Right renal cortex interstitium (tissue), 3 donors: ENCODE results near the gene ZFP28. TPM values are rescaled to one million over a fixed set of nuclear protein-coding genes. Genes with fewer than 3 reads are reported as not detected.

Experiments used
- DNase-seq, 3 donors: peaks; one replicate each; pipeline ENCODE4 v3.0.0-alpha.2; 2013; ENCODE audit warnings: low read depth in 3 of 3, low spot score in 2 of 3
- polyA plus RNA-seq, 3 donors: library from polyadenylated mRNA; unstranded; fragments of 120-200 nt; gene quantifications; one replicate each; pipeline ENCODE4 v1.2.1, GENCODE V29; 2013; ENCODE audit not compliant: insufficient read length in 3 of 3

Gene ZFP28
- 10 to 100 TPM; 12.8 to 14.5 (median 14.5) TPM for polyA plus RNA-seq

GRCh38 chr19:56538761-56539263 is at the start of gene ZFP28:
ZFP28 (plus strand) TSS chr19:56538948; CDS start chr19:56539019, 71 bp downstream.
- peak in 1 of 3 donors; percentile 2 for DNase-seq

- DNase-seq, result no peak
Observed at GRCh38 chr19:56491399-56491798, 47.3 kb upstream of the ZFP28 start.

GRCh38 chr19:56504581-56504980 is 34.2 kb upstream of the ZFP28 start:
- DNase-seq, result no peak

- DNase-seq, result peak; percentile 95 to 98 (median 96)
Observed at GRCh38 chr19:56507446-56508289, 31.1 kb upstream of the ZFP28 start, which contains the start of gene ZNF471. ZNF471 (plus strand) TSS chr19:56507855; CDS start chr19:56511572, 3,717 bp downstream.

- DNase-seq, result no peak
Observed at GRCh38 chr19:56508290-56508778, 30.4 kb upstream of the ZFP28 start.

GRCh38 chr19:56525214-56525860 is 13.4 kb upstream of the ZFP28 start:
- no peak for DNase-seq

- no peak for DNase-seq
Observed at GRCh38 chr19:56537442-56537841, 1.3 kb upstream of the ZFP28 start.

- DNase-seq, result peak; percentile 75 to 80 (median 79)
Observed at GRCh38 chr19:56538254-56538760, 441 bp upstream of the ZFP28 start.

- no peak for DNase-seq
Observed at GRCh38 chr19:56543776-56544175, 5.0 kb downstream of the ZFP28 start.

GRCh38 chr19:56547535-56547934 is 8.8 kb downstream of the ZFP28 start:
- DNase-seq, result no peak

- no peak for DNase-seq
Observed at GRCh38 chr19:56554272-56554869, 15.6 kb downstream of the ZFP28 start.

- no peak for DNase-seq
Observed at GRCh38 chr19:56562766-56563165, 24.0 kb downstream of the ZFP28 start.

- no peak for DNase-seq
Observed at GRCh38 chr19:56566904-56567273, 28.1 kb downstream of the ZFP28 start.

GRCh38 chr19:56567274-56568120 is 28.7 kb downstream of the ZFP28 start, which contains the start of gene ZNF470:
ZNF470 (plus strand) TSS chr19:56567468; CDS start chr19:56570312, 2,844 bp downstream.
- peak; percentile 61 to 89 (median 83) for DNase-seq

- no peak for DNase-seq
Observed at GRCh38 chr19:56572589-56572988, 33.8 kb downstream of the ZFP28 start.

GRCh38 chr19:56573914-56574313 is 35.2 kb downstream of the ZFP28 start:
- DNase-seq, result no peak

- DNase-seq, result no peak
Observed at GRCh38 chr19:56577719-56578602, 39.2 kb downstream of the ZFP28 start.

GRCh38 chr19:56594446-56594782 is 55.7 kb downstream of the ZFP28 start:
- DNase-seq, result no peak
